Adrenal gland (tissue), 9 donors: ENCODE results near the gene LOC128125822.
"Not testable (repeated sequence)": the region's sequence is repeated elsewhere in the genome, so short reads cannot be mapped to it uniquely, and the experiment has no call there.

ENCODE experiments used
- DNase-seq, 7 donors: peaks; one replicate each; pipeline ENCODE4 v3.0.0-alpha.2; 2019 to 2020
- H3K27ac ChIP-seq, 5 donors: fragments of 200-600 bp; sonication (generic) in 4 of 5; 1 replicate in 3 of 5; 2 replicates in 2 of 5; pipeline versions ENCODE4 v1.5.1 to v1.8.0; 2016 to 2020; ENCODE audit warnings: mild to moderate bottlenecking in 1 of 5
- H3K27me3 ChIP-seq: fragments of 200-600 bp; 2 replicates; pipeline ENCODE4 v1.8.0; 2021
- H3K36me3 ChIP-seq, 2 donors: fragments of 200-600 bp; replicated peaks in 1 of 2; 1 replicate in 1 of 2; 2 replicates in 1 of 2; pipeline versions ENCODE4 v1.5.1 to v1.8.0; 2018 to 2022
- H3K4me1 ChIP-seq, 2 donors: fragments of 200-600 bp; replicated peaks in 1 of 2; 1 replicate in 1 of 2; 2 replicates in 1 of 2; pipeline versions ENCODE4 v1.5.1 to v1.8.0; 2018 to 2021
- H3K4me3 ChIP-seq, 4 donors: fragments of 200-600 bp; sonication (generic) in 3 of 4; one replicate each; pipeline ENCODE4 v1.5.1; 2016 to 2018
- H3K9me3 ChIP-seq, 3 donors: fragments of 200-600 bp; sonication (generic) in 1 of 3; replicated peaks in 1 of 3; 1 replicate in 2 of 3; 2 replicates in 1 of 3; pipeline versions ENCODE4 v1.5.1 to v1.8.0; 2016 to 2021
- CTCF ChIP-seq, 6 experiments: fragments of 450-650 bp in 4 of 6; fragments of 200-600 bp in 2 of 6; sonication (generic) in 1 of 6; IDR thresholded peaks; 1 replicate in 5 of 6; 2 replicates in 1 of 6; pipeline versions ENCODE4 v1.5.1 to v1.8.0; 2016 to 2021; ENCODE audit warnings: antibody characterized with exemption in 6 of 6, mild to moderate bottlenecking in 2 of 6, moderate library complexity in 1 of 6
- POLR2A ChIP-seq, 2 donors: fragments of 450-650 bp; IDR thresholded peaks; one replicate each; pipeline ENCODE4 v1.6.1; 2017; ENCODE audit warnings: antibody characterized with exemption in 2 of 2, mild to moderate bottlenecking in 2 of 2, moderate library complexity in 1 of 2
- WGBS, 4 donors: extraction: QIAGEN DNeasy Blood & Tissue Kit in 2 of 4; methylation state at CpG; one replicate each; pipeline versions ENCODE4 v1.1.5 to v1.1.7; 2013 to 2017; 5-methylcytosine and 5-hydroxymethylcytosine counted together
- intact Hi-C, 2 donors: fragments of 100-400 bp; cut with DNase I; formaldehyde crosslinking; loops; one replicate each; pipeline versions ENCODE4 v1.14.1 to v1.15.0; 2022 to 2023
- donor health status: healthy with polysubstance abuse.
- donor health status: Bipolar disorder and iron deficiency.
- donor health status: DM: yes; HTN: yes; CAD: no.
- donor health status: DM: no; HTN: no; CAD: no.
- donor health status: DM: no; HTN: no; CAD: no.

The LOC128125822 gene

GRCh38 chr6:63581355-63582013 lies 9.2 kb downstream of the LOC128125822 start:
- intact Hi-C loops = no loop called here
- peaks cover 0 to 60% of the 10 kb centered on the region in 2 donors for H3K36me3 ChIP-seq

GRCh38 chr6:63582579-63583231 lies 10.4 kb downstream of the LOC128125822 start:
- Histone ChIP-seq H3K4me1 (no peaks in the 10 kb centered on the region), H3K36me3 (peaks cover 0 to 48% of the 10 kb centered on the region in 2 donors), H3K27ac (no peak overlapping the region), H3K9me3 (no peaks in the 10 kb centered on the region), H3K4me3 (no peak overlapping the region), H3K27me3 (no peaks in the 10 kb centered on the region)
- no peak for TF ChIP-seq POLR2A (IDR thresholded peaks at IDR 0.05)
- no peak for TF ChIP-seq CTCF (IDR thresholded peaks at IDR 0.05)
- WGBS, 4 donors = 72 to 98% (median 96%) methylated on average over 4 of the region's 4 CpGs
- intact Hi-C loops = no loop called here
- no peak for DNase-seq

More at GRCh38 chr6:63581355-63582013, 9.2 kb downstream of the LOC128125822 start:
- Histone ChIP-seq H3K4me3 (no peak overlapping the region), H3K9me3 (no peaks in the 10 kb centered on the region), H3K27me3 (no peaks in the 10 kb centered on the region), H3K27ac (no peak overlapping the region), H3K4me1 (peaks cover 0 to 11% of the 10 kb centered on the region in 2 donors)
- WGBS, 4 donors = 88 to 96% (median 94%) methylated on average over 2 of the region's 2 CpGs
- TF ChIP-seq CTCF (IDR thresholded peaks at IDR 0.05) = no peak
- no peak for TF ChIP-seq POLR2A (IDR thresholded peaks at IDR 0.05)
- DNase-seq = no peak

- WGBS, 4 donors = 67 to 87% (median 82%) methylated on average over 4 of the region's 4 CpGs
- Histone ChIP-seq H3K27me3 (no peaks in the 10 kb centered on the region), H3K9me3 (no peaks in the 10 kb centered on the region), H3K36me3 (peaks cover 0 to 36% of the 10 kb centered on the region in 2 donors), H3K27ac (no peak overlapping the region), H3K4me1 (no peaks in the 10 kb centered on the region), H3K4me3 (no peak overlapping the region)
- DNase-seq = no peak
- intact Hi-C loops = no loop called here
- TF ChIP-seq POLR2A (IDR thresholded peaks at IDR 0.05) = no peak
- TF ChIP-seq CTCF (IDR thresholded peaks at IDR 0.05) = no peak
Observed at GRCh38 chr6:63584125-63584514, 11.8 kb downstream of the LOC128125822 start.

GRCh38 chr6:63584566-63584965 lies 12.3 kb downstream of the LOC128125822 start:
- no peaks in the 10 kb centered on the region for H3K9me3 ChIP-seq
- H3K27ac ChIP-seq = no peak overlapping the region
- 95 to 100% (median 98%) methylated on average over 8 of the region's 8 CpGs for WGBS, 4 donors
- peak in 1 of 7 donors; percentile 19 for DNase-seq
- H3K4me3 ChIP-seq = no peak overlapping the region
- no peaks in the 10 kb centered on the region for H3K27me3 ChIP-seq
- no peaks in the 10 kb centered on the region for H3K4me1 ChIP-seq
- intact Hi-C loops = no loop called here
- H3K36me3 ChIP-seq = peaks cover 0 to 31% of the 10 kb centered on the region in 2 donors
- no peak for TF ChIP-seq CTCF (IDR thresholded peaks at IDR 0.05)
- no peak for TF ChIP-seq POLR2A (IDR thresholded peaks at IDR 0.05)

GRCh38 chr6:63585652-63586051 lies 13.4 kb downstream of the LOC128125822 start:
- H3K27me3 ChIP-seq, H3K4me1 ChIP-seq, DNase-seq, H3K9me3 ChIP-seq, H3K4me3 ChIP-seq, H3K27ac ChIP-seq, intact Hi-C loops: not testable (repeated sequence)
- peaks cover 0 to 20% of the 10 kb centered on the region in 2 donors for H3K36me3 ChIP-seq
- 81 to 86% (median 85%) methylated on average over 2 of the region's 2 CpGs for WGBS, 4 donors
